ENCODE measurements around the gene POLDIP2.

The POLDIP2 gene

GRCh38 chr17:28390141-28390540 is 32.8 kb upstream of the POLDIP2 start:
- DNase-seq (ENCODE audit: low spot score) = no peak

DNA sequence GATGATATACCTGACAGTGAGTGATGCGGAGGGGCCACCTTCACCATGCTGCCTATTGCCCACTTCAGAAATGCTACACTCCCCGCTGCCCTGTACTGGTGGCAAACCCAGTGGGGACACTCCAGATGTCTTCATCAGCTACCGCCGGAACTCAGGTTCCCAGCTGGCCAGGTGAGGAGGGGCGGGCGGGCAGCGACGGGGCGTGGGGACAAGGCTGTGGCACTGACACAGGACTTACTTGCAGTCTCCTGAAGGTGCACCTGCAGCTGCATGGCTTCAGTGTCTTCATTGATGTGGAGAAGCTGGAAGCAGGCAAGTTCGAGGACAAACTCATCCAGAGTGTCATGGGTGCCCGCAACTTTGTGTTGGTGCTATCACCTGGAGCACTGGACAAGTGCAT is 30.8 kb upstream of the POLDIP2 start:
- DNase-seq (ENCODE audit: low spot score) = no peak

DNA sequence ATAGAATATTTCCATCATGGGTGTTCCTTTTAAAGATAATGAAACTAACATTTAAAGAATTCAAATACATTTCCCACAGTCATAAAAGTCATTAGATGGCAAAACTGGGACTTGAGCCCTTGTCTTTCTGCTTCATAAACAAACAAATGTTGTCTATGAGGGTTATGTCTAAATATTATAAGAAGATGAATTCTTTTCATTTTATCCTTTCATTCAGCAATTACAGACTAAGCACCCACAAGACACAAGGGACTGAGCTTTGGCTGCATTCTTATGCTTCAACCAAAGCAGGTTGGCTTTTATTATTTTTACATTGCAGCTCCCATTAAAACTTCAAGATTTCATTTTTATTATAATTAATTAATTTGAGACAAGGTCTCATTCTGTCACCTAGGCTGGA is 29.1 kb upstream of the POLDIP2 start:
- DNase-seq (ENCODE audit: low spot score) = no peak

DNA sequence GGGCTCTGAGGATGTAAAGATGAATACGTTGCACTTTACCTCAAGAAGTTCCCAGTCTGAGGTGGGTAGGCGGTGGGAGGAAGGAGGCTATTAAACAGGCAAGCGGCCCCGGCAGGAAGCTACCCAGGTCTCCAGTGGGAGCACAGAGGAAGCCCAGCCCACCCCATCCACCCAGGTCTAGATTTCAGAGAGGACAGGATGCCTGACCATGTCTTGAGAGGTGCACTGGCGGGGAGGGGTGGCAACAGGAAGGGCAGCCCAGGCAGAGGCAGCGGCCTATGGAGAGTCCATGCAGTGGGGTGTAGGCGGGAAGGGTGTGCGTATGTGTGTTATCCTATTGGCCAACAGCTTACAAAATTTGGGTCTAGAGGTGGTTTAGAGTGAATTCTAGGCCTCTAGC is 28.1 kb upstream of the POLDIP2 start:
- no peak for DNase-seq (ENCODE audit: low spot score)

DNA sequence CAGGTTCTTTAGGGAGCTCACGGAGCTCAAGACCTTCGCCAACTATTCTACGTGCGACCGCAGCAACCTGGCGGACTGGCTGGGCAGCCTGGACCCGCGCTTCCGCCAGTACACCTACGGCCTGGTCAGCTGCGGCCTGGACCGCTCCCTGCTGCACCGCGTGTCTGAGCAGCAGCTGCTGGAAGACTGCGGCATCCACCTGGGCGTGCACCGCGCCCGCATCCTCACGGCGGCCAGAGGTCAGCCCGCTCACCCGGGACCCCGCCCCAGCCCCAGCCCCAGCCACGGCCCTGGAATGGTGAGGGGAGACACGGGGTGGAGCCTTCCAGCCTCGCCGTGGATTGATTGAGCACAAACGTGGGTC is 27.7 kb upstream of the POLDIP2 start:
- DNase-seq (ENCODE audit: low spot score) = no peak

DNA sequence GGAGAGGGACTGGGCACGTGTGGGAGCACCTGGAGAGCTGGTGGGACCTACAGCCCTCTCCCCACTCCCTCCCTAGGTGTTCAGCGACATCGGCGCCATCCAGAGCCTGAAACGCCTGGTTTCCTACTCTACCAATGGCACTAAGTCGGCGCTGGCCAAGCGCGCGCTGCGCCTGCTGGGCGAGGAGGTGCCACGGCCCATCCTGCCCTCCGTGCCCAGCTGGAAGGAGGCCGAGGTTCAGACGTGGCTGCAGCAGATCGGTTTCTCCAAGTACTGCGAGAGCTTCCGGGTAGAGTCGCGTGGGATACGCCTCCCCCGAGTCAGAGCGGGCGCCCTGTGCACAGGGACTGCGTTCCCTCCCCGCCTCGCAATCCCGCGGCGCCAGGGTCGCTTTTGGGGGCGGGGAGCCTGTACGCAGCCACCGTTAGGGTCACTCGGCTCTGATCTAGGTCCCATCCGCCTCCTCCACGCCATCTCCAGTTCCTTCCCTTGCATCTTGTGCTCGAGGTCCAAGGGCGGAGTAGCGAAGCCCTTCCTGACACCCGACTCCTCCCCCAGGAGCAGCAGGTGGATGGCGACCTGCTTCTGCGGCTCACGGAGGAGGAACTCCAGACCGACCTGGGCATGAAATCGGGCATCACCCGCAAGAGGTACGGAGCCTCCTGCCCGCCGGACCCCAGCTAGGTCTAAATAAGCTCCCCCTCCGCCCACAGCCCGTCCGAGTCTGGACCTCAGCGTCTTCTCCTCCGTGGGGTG is 27.1 kb upstream of the POLDIP2 start:
- DNase-seq (ENCODE audit: low spot score) = no peak

- peak; percentile 91 for DNase-seq (ENCODE audit: low spot score)
Observed at GRCh38 chr17:28381141-28381825, 24.0 kb upstream of the POLDIP2 start.

- DNase-seq (ENCODE audit: low spot score) = no peak
Observed at GRCh38 chr17:28379814-28380801, 22.8 kb upstream of the POLDIP2 start.

GRCh38 chr17:28372945-28373274 is 15.6 kb upstream of the POLDIP2 start:
- no peak for DNase-seq (ENCODE audit: low spot score)

- no peak for DNase-seq (ENCODE audit: low spot score)
Observed at GRCh38 chr17:28372203-28372944, 15.0 kb upstream of the POLDIP2 start.

DNA sequence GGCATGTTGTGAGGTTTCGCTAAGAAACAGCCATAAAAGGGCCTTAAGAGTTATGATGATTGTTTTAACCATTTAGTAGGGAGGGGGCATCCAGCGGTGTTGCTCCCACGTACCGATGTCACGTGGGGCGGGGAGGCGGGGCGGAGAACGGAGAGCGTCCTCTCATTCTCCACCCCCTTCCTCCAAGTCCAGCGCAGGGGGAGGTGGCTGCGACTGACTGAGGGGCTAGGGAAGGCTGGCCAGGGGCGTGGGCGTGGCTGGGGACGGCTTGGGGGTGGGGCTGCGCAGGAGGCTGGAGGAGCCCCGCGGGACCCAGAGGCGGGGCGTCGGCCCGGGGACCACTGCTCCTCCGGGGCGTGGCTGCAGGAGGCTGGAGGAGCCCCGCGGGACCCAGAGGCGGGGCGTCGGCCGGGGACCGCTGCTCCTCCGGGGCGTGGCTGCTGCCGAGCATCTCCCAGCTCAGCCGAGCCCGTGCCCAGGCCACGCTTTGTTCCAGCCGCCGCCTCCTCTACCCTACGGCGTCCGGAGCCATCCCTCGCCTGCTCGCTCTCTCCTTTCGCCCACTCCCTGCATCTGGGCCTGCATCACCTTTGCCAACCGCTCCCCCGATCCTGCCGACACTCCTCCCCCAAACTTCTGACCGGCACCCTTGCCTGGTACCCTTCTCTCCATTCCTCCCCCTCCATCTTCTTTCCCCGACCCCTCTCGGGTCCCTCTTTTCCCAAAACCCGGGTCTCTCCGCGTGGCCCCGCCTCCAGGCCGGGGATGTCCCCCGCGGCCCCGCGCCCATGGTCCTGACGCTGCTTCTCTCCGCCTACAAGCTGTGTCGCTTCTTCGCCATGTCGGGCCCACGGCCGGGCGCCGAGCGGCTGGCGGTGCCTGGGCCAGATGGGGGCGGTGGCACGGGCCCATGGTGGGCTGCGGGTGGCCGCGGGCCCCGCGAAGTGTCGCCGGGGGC is 14.2 kb upstream of the POLDIP2 start, which contains the start of gene SARM1:
SARM1 (plus strand) TSS at position 450 of the 958 bp plus-strand sequence; CDS start at position 789, 339 bp downstream.
- DNase-seq (ENCODE audit: low spot score) = peak; percentile 99

DNA sequence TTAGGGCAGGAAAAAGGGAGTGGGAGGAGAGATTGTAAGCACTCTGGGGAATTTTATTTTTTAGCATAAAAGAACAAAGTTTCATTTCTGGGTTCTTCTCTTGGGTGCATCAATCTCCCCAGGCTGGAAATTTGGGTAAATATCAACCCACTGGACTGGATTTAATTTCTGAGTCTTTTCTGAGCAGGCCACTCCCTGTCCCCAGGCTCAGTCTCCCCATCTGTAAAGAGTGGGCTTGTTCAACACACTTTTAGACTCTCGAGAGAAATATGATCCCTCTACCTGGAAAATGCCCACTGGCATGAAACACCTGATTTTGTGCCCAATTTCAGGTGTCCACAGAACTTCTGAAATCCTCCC is 13.4 kb upstream of the POLDIP2 start:
- DNase-seq (ENCODE audit: low spot score) = no peak

- peak; percentile 90 for DNase-seq (ENCODE audit: low spot score)
Observed at GRCh38 chr17:28370035-28370743, 12.9 kb upstream of the POLDIP2 start, which contains the start of gene VTN. VTN (minus strand) TSS chr17:28370307; CDS start chr17:28370203, 104 bp downstream.

- no peak for DNase-seq (ENCODE audit: low spot score)
Observed at GRCh38 chr17:28369684-28370034, 12.3 kb upstream of the POLDIP2 start.

DNA sequence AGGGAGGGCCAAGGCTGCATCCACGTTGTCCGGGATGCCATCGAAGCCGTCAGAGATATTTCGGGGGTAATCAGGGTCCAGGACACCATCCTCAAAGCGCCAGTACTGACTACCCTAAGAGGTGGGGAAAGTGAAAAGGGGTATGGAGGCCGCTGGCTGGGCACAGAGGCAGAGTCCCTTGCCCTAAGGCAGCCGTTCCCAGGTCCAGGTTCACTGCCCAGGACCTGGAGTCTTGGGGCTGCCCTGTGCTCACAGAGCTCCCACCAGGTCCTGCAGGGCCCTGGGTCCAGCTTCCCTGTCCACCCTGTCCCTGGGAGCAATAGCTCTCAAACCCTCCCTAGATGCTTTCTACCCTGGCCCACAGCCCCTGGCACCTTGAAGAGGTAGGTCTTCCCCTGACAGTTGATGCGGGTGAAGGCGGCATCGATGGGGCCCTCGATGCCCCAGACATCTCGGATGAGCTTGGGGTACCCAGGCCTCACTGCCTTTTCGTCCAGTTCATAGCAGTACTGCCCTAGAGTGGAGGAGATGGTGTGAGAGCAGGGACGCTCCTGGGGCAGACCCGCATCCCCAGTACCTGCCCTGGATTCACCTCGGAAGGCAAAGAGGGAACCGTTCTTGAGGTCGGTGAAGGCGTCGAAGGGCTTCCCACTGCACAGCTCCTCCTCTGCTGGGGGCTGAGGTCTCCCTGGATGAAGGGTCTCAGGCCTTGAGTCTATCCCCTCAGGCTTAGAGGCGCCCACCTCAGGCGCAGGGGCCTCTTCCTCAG is 11.8 kb upstream of the POLDIP2 start:
- no peak for DNase-seq (ENCODE audit: low spot score)

DNA sequence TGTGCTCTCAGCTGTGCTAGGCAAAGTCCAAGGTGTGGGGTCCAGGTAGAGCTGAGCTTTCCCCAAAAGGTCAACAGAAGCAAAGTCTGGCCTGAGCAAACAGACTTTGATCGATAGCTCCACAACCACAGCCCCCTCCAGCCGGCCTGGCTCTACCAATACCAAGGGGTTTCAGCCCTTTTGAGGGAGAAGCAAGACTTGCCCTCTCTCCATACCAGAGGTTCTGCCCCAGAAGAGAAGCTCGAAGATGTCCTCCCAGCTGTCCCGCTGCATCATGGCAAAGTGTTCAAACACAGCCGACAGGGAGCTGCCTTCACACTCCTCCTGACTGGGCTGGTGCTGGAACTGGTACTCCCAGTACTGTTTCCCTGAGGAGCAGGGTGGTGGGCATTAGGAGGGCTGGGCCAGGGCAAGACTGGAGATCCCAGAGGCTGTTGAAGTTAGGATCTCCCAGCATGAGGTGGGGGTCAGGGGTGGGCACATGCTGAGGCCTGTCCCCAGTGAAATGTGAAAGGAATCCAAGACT is 11.0 kb upstream of the POLDIP2 start:
- DNase-seq (ENCODE audit: low spot score) = no peak

DNA sequence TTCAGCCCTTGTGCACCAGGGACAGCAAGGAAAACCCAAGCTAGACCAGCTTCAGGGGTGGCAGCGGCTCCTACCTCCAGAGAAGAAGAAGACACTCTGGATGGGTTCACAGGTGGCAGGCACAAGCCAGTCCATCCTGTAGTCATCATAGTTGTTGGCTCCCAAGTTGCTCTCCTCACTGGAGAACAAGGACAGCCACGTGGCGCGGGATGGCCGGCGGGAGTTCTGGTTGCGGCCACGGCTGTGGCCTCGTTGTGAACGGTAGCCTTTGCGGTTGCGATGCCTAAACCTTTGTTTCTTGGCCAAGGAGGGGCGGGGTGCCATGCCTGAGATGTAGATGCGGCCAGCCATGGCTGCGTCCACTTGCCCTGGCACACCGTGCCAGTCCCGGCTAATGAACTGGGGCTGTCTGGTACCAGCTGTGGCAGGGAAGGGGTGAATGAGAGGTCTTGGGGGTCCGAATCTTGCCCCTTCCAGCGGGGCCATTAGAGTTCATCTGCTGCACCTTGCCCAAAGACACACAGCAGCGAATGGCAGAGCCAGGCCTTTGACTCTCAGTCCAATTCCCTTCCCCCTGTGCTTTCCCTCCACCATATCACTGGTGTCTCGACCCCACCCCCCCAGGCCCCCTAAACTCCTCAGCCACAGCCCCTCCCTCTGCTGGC is 10.4 kb upstream of the POLDIP2 start:
- DNase-seq (ENCODE audit: low spot score) = no peak

GRCh38 chr17:28366605-28367004 is 9.3 kb upstream of the POLDIP2 start:
- DNase-seq (ENCODE audit: low spot score) = no peak

DNA sequence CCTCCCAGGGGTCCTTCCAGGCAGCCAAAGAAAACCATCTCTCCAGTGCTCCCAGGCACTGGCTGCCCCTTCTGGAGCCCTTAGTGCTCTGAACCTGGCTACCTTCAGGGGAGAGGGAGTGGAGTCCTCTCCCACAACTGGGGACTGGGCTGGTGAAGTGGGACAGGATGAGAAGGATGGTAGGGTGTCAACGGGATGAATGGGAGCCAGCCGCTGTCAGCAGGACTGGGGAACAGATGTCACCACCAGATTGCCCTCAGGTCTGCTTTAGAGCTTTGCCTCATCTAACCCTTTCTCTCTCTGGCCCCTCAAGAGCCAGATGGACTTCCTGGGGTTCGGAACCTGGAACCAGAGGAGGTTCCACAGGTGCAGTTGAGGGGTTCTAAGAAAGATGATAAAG is 8.2 kb upstream of the POLDIP2 start:
- DNase-seq (ENCODE audit: low spot score) = no peak
